Measurements from ENCODE around the gene UBN1.

The UBN1 gene

DNA sequence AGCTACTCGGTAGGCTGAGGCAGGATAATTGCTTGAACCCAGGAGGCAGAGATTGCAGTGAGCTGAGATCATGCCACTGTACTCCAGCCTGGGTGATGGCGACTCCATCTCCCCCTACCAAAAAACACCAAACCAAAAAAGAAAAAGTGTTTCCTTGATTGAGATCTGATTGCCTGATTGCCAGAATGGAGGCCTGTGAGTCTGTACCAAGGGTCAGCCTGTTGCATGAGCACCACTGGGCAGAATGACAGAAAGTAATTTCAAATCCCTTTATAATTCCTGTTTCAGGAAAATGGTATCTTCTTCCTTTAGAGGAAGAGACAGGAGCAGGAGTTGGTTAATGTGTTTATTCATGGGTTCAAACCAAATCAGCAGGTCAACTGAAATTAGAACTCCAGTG, 8.5 kb downstream of the UBN1 start:
- Histone ChIP-seq H3K36me3 (ENCODE audit: insufficient read depth, low read length) (peaks cover 67% of the 10 kb centered on the region), H3K4me3 (ENCODE audit: low read length) (no peak overlapping the region), H3K27me3 (ENCODE audit: insufficient read depth, low read length) (no peaks in the 10 kb centered on the region), H2AFZ (ENCODE audit: low read depth, low read length) (no peak overlapping the region), H3K4me1 (ENCODE audit: insufficient read depth, low read length) (peaks cover 14% of the 10 kb centered on the region), H3K9me3 (ENCODE audit: low read length) (no peaks in the 10 kb centered on the region)

DNA sequence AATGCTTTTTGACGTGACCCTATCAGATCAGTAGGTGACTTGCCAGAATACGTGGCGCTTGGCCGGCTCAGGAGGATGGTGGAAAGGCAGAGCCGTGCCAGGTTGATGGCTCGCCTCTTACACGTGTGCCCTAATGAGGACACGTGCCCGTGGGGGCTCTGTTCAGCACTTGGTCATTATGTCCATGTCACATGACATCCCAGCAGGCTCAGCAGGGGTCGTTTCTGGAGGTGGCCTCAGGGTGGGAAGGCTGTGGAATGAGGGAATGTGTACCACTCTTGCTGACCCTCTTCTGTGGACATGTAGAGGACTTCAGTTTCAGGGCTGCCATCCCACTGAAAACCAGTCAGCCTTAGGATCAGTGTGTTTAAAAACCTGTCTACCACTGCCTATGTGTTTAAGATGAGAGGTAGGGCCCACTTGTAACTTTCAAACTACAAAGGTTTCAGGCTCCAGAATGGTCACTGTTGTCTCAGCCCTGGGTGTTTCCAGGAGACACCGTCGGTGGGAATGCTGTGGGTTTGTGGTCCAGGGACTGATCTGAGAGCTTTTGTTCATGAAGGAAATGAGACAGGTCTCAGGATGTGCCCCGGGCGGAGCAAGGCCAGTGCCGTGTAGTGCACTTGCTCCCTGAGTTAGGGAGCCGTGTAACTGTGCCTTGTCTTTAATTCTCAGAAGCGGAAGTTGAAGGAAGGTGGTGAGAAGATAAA, 12.1 kb downstream of the UBN1 start:
- Histone ChIP-seq H3K4me1 (ENCODE audit: insufficient read depth, low read length) (peaks cover 1% of the 10 kb centered on the region), H3K36me3 (ENCODE audit: insufficient read depth, low read length) (peaks cover 81% of the 10 kb centered on the region), H3K4me3 (ENCODE audit: low read length) (no peak overlapping the region), H2AFZ (ENCODE audit: low read depth, low read length) (no peak overlapping the region), H3K9me3 (ENCODE audit: low read length) (no peaks in the 10 kb centered on the region), H3K27me3 (ENCODE audit: insufficient read depth, low read length) (no peaks in the 10 kb centered on the region)

DNA sequence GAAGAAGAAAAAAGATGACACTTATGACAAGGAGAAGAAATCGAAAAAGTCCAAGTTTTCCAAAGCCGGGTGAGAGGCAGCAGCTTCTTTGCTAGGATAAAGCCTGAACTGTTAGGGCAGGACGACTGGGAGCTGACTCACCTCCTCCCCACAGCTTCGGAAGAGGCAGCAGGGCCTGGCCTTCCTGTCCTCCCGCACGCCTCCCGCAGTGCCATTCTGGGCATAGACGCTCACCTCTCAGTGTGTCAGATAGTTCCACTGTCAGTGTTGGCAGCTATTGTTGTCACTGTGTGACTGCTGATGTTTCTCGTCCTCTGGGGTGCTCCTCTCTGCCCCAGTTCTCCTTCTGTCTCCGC, 12.6 kb downstream of the UBN1 start:
- H2AFZ ChIP-seq (ENCODE audit: low read depth, low read length), result no peak overlapping the region
- H3K9me3 ChIP-seq (ENCODE audit: low read length), result no peaks in the 10 kb centered on the region
- no peaks in the 10 kb centered on the region for H3K27me3 ChIP-seq (ENCODE audit: insufficient read depth, low read length)
- peaks cover 80% of the 10 kb centered on the region for H3K36me3 ChIP-seq (ENCODE audit: insufficient read depth, low read length)
- peaks cover 5% of the 10 kb centered on the region for H3K4me1 ChIP-seq (ENCODE audit: insufficient read depth, low read length)
- H3K4me3 ChIP-seq (ENCODE audit: low read length), result no peak overlapping the region

DNA sequence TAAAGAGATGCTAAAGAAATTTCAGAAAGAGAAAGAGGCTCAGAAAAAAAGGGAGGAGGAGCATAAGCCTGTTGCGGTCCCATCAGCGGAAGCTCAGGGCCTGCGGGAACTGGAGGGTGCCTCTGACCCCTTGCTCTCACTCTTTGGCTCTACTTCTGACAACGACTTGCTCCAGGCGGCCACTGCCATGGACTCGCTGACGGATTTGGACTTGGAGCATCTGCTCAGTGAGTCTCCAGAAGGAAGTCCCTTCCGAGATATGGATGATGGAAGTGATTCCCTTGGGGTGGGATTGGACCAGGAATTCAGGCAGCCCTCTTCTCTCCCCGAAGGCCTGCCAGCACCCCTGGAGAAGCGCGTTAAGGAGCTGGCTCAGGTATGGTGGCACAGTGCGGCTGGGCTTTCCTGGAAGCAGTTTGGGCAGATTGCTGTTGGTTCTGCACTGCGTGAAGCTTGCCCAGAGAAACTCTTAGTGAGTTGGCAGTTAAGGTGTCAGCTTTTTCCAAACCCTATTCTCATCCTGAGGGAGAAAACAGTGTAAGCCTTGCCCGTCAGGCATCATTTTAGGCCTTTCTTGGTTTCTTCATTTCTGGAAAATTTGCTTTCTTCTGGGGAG, 13.6 kb downstream of the UBN1 start:
- Histone ChIP-seq H3K36me3 (ENCODE audit: insufficient read depth, low read length) (peaks cover 74% of the 10 kb centered on the region), H3K4me3 (ENCODE audit: low read length) (no peak overlapping the region), H3K9me3 (ENCODE audit: low read length) (no peaks in the 10 kb centered on the region), H2AFZ (ENCODE audit: low read depth, low read length) (no peak overlapping the region), H3K27me3 (ENCODE audit: insufficient read depth, low read length) (no peaks in the 10 kb centered on the region), H3K4me1 (ENCODE audit: insufficient read depth, low read length) (peaks cover 5% of the 10 kb centered on the region)

DNA sequence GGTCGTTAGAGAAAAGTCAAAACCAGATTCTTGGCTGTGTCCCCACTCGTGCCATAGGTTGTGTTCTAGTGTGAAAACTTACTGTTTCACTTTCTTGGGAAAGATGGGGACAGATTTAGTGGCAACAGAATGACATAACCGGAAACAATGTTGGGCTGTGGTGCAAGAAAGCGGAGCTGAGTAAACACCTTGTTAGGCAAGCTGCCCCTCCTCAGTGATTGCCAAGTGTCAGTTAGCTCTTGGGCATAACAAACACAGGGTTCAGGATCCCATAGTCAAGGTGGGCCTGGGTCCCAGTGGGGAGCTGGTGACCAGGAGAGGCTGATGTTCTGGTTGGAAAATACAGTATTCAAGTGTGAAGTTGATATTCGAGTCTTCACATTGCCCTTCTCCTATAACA, 15.4 kb downstream of the UBN1 start:
- Histone ChIP-seq H3K4me1 (ENCODE audit: insufficient read depth, low read length) (peaks cover 5% of the 10 kb centered on the region), H3K9me3 (ENCODE audit: low read length) (no peaks in the 10 kb centered on the region), H3K36me3 (ENCODE audit: insufficient read depth, low read length) (peaks cover 62% of the 10 kb centered on the region), H3K4me3 (ENCODE audit: low read length) (no peak overlapping the region), H2AFZ (ENCODE audit: low read depth, low read length) (no peak overlapping the region), H3K27me3 (ENCODE audit: insufficient read depth, low read length) (no peaks in the 10 kb centered on the region)

DNA sequence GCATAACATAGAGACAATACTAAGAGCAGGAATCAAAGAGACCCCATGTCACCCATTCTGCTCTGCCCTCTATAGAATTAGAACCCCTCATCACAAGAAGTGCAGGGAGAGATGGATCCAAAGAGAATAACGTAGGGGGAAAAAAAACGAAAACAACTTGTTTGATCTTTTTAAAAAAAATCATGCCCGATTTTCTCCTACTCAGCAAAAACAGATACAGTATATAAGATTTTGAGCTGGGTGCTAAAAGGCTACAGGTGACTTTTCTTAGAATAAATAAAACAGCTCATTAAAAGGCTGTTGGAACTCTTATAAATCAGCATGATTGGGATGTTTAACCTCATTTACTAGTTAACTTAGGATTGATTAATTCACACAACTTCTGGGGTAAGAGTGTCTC, 17.4 kb downstream of the UBN1 start:
- H3K36me3 ChIP-seq (ENCODE audit: insufficient read depth, low read length), result peaks cover 54% of the 10 kb centered on the region
- H3K4me3 ChIP-seq (ENCODE audit: low read length), result no peak overlapping the region
- peaks cover 5% of the 10 kb centered on the region for H3K4me1 ChIP-seq (ENCODE audit: insufficient read depth, low read length)
- no peak overlapping the region for H2AFZ ChIP-seq (ENCODE audit: low read depth, low read length)
- no peaks in the 10 kb centered on the region for H3K27me3 ChIP-seq (ENCODE audit: insufficient read depth, low read length)
- no peaks in the 10 kb centered on the region for H3K9me3 ChIP-seq (ENCODE audit: low read length)

DNA sequence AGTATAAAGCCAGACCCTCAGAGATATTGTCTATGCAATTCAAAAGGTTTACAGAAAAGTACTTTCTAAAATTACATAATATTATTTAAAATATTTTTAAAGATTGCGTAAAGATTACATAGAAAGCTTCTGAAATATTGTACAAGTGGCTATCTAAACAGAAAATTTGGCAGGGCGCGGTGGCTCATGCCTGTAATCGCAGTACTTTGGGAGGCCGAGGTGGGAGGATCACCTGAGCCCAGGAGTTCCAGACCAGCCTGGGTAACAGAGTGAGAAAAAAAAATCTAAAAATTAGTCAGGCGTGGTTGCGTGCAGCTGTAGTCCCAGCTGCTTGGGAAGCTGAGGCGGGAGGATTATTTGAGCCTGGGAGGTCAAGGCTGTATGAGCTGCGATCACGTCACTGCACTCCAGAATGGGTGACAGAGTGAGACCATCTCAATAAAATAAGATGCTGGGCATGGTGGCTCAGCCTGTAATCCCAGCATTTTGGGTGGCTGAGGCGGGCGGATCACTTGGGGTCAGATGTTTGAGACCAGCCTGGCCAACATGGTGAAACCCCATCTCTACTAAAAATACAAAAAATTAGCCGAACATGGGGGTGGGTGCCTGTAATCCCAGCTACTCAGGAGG, 18.1 kb downstream of the UBN1 start:
- no peak overlapping the region for H2AFZ ChIP-seq (ENCODE audit: low read depth, low read length)
- peaks cover 5% of the 10 kb centered on the region for H3K4me1 ChIP-seq (ENCODE audit: insufficient read depth, low read length)
- H3K4me3 ChIP-seq (ENCODE audit: low read length), result no peak overlapping the region
- H3K9me3 ChIP-seq (ENCODE audit: low read length), result no peaks in the 10 kb centered on the region
- peaks cover 53% of the 10 kb centered on the region for H3K36me3 ChIP-seq (ENCODE audit: insufficient read depth, low read length)
- no peaks in the 10 kb centered on the region for H3K27me3 ChIP-seq (ENCODE audit: insufficient read depth, low read length)

DNA sequence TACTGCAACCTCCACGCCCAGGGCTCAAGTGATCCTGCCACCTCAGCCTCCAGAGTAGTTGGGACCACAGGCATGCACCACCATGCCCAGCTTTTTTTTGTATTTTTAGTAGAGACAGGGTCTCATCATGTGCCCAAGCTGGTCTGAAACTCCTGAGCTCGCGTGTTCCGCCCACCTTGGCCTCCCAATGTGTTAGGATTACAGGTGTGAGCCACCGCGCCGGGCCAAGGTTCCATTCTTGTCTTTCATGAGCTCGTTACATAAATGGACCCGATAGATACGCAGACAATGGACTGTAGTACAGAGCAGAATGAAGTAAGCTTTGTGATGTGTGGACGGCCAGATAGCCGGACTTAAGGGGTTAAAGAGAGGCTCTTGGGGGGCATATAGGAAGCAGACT, 19.3 kb downstream of the UBN1 start:
- H3K9me3 ChIP-seq (ENCODE audit: low read length), result no peaks in the 10 kb centered on the region
- H3K27me3 ChIP-seq (ENCODE audit: insufficient read depth, low read length), result no peaks in the 10 kb centered on the region
- peaks cover 5% of the 10 kb centered on the region for H3K4me1 ChIP-seq (ENCODE audit: insufficient read depth, low read length)
- H3K36me3 ChIP-seq (ENCODE audit: insufficient read depth, low read length), result peaks cover 51% of the 10 kb centered on the region
- no peak overlapping the region for H2AFZ ChIP-seq (ENCODE audit: low read depth, low read length)
- no peak overlapping the region for H3K4me3 ChIP-seq (ENCODE audit: low read length)

DNA sequence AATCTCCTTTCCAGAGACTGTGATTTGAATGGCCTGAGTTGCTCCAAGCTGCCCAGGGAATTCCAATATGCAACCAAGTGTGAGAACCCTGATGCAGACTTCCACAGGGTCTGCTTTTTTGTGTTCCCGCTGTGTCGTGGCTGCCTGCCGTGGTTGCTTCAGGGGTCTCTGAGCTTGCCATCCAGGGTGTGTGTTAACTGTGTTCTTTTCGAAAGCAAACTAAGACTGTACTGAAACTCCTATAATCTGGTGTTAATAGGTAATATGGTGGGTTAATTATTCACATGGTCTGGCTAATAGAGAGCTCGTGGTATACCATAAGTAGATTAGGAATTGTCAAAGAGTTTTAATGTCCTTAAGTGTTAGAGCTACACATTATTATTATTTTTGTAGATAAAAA, 20.7 kb downstream of the UBN1 start:
- Histone ChIP-seq H3K4me3 (ENCODE audit: low read length) (no peak overlapping the region), H3K27me3 (ENCODE audit: insufficient read depth, low read length) (no peaks in the 10 kb centered on the region), H2AFZ (ENCODE audit: low read depth, low read length) (no peak overlapping the region), H3K36me3 (ENCODE audit: insufficient read depth, low read length) (peaks cover 50% of the 10 kb centered on the region), H3K4me1 (ENCODE audit: insufficient read depth, low read length) (peaks cover 5% of the 10 kb centered on the region), H3K9me3 (ENCODE audit: low read length) (no peaks in the 10 kb centered on the region)

DNA sequence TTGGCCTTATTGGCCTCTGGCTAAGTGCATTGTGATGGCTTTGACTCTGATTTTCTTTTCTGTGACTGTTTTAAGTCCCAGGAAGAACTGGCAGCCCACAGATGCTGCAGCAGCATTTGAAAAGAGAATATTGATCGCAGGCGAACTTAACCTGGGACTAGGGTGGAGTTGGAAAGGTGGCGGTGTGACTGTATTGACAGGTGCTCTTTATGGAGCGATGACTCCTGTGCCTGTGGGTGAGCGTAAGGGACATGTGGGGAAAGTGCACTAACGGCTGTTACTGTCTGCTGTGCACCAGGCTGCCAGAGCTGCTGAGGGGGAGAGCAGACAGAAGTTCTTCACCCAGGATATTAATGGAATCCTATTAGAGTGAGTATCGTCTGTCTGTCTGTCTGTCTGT, 21.3 kb downstream of the UBN1 start:
- H3K36me3 ChIP-seq (ENCODE audit: insufficient read depth, low read length), result peaks cover 51% of the 10 kb centered on the region
- no peak overlapping the region for H3K4me3 ChIP-seq (ENCODE audit: low read length)
- H3K4me1 ChIP-seq (ENCODE audit: insufficient read depth, low read length), result peaks cover 5% of the 10 kb centered on the region

DNA sequence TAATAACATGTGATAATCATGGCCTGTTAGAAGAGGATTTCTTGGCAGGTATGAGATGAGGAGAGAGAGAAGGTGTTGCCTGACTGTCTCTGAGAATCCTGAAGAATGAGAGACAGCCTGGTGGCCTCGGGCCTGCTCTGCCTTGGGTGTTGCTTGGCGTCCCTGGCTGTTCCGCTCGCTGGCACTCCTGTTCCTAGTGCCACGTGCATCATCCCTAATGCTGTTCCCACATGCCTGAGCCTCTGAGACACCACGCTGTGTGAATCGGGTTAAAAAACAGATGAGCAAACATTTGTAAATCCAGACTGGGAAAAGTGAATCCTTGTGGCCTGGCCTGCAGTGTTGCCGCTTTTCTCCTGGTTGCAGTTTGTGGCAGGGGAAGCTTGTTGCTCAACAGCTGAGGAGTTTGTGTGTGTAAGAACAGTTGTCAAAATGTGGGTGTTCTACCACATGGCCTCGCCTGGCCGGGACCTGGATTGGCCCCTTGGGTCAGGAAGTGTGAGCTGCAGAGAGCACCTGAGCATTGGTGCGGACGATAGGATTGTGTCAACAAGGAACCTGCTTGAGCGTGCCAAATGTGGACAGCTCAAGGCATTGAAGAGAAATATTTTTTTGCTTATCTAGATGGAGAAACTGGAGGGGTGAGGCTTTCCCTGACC, 22.0 kb downstream of the UBN1 start:
- H3K27me3 ChIP-seq (ENCODE audit: insufficient read depth, low read length), result no peaks in the 10 kb centered on the region
- H2AFZ ChIP-seq (ENCODE audit: low read depth, low read length), result no peak overlapping the region
- peaks cover 55% of the 10 kb centered on the region for H3K36me3 ChIP-seq (ENCODE audit: insufficient read depth, low read length)
- no peaks in the 10 kb centered on the region for H3K9me3 ChIP-seq (ENCODE audit: low read length)
- H3K4me1 ChIP-seq (ENCODE audit: insufficient read depth, low read length), result peaks cover 4% of the 10 kb centered on the region
- H3K4me3 ChIP-seq (ENCODE audit: low read length), result no peak overlapping the region

More for the DNA sequence above, 21.3 kb downstream of the UBN1 start:
- no peaks in the 10 kb centered on the region for H3K27me3 ChIP-seq (ENCODE audit: insufficient read depth, low read length)
- no peaks in the 10 kb centered on the region for H3K9me3 ChIP-seq (ENCODE audit: low read length)
- H2AFZ ChIP-seq (ENCODE audit: low read depth, low read length), result no peak overlapping the region

DNA sequence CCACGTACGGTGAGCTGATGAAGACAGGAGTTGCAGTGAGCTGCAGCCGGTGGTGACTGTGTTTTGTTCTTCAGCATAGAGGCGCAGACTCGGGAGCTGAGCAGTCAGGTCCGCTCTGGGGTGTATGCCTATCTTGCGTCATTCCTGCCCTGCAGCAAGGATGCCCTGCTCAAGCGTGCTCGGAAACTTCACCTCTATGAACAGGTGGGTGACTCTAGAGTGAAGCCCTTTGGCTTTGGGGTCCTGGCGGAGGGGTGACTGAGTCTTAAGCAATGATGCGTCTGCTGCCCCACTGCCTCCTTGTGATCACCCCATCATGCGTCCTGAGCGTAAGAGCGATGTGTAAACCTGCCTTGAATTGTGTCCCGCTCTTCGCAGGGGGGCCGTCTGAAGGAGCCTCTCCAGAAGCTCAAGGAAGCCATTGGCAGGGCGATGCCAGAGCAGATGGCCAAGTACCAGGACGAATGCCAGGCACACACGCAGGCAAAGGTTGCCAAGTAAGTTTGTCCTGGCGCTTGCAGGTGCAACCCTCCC, 22.9 kb downstream of the UBN1 start:
- Histone ChIP-seq H3K9me3 (ENCODE audit: low read length) (no peaks in the 10 kb centered on the region), H3K4me3 (ENCODE audit: low read length) (no peak overlapping the region), H2AFZ (ENCODE audit: low read depth, low read length) (no peak overlapping the region), H3K4me1 (ENCODE audit: insufficient read depth, low read length) (no peaks in the 10 kb centered on the region), H3K36me3 (ENCODE audit: insufficient read depth, low read length) (peaks cover 65% of the 10 kb centered on the region), H3K27me3 (ENCODE audit: insufficient read depth, low read length) (no peaks in the 10 kb centered on the region)

DNA sequence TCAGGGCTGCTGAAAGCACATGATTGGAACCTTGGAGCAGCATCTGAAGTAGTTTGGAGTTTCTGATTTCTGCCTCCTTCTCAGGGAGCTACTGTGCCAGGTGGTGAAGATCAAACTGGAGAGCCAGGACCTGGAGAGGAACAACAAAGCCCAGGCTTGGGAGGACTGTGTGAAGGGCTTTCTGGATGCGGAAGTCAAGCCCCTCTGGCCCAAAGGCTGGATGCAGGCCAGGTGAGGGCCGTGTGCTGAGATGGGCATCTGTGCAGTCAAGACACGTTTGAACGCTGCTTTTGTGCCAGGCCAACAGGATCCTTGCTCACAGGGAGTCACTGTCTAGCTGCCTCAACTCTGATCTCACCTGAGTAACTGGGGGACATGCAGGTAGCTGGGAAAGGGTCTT, 23.8 kb downstream of the UBN1 start:
- Histone ChIP-seq H3K36me3 (ENCODE audit: insufficient read depth, low read length) (peaks cover 70% of the 10 kb centered on the region), H2AFZ (ENCODE audit: low read depth, low read length) (no peak overlapping the region), H3K9me3 (ENCODE audit: low read length) (no peaks in the 10 kb centered on the region), H3K4me3 (ENCODE audit: low read length) (no peak overlapping the region), H3K4me1 (ENCODE audit: insufficient read depth, low read length) (no peaks in the 10 kb centered on the region), H3K27me3 (ENCODE audit: insufficient read depth, low read length) (no peaks in the 10 kb centered on the region)

Measured in neuron (in vitro differentiated cells).